Measurements from ENCODE around the gene FBXW8.

Gene FBXW8

GRCh38 chr12:117080661-117081144 lies 170.0 kb downstream of the FBXW8 start:
- no peak for DNase-seq (ENCODE audit: low spot score)
